ENCODE data around the gene SPACA7.

- TF ChIP-seq POLR2A (IDR thresholded peaks at IDR 0.05) (no peak), CTCF (IDR thresholded peaks at IDR 0.05) (no peak)
Measured at GRCh38 chr13:112445411-112446271, 69.5 kb downstream of the SPACA7 start.
